Measurements from ENCODE around the gene SYNGR4.

The SYNGR4 gene

DNA sequence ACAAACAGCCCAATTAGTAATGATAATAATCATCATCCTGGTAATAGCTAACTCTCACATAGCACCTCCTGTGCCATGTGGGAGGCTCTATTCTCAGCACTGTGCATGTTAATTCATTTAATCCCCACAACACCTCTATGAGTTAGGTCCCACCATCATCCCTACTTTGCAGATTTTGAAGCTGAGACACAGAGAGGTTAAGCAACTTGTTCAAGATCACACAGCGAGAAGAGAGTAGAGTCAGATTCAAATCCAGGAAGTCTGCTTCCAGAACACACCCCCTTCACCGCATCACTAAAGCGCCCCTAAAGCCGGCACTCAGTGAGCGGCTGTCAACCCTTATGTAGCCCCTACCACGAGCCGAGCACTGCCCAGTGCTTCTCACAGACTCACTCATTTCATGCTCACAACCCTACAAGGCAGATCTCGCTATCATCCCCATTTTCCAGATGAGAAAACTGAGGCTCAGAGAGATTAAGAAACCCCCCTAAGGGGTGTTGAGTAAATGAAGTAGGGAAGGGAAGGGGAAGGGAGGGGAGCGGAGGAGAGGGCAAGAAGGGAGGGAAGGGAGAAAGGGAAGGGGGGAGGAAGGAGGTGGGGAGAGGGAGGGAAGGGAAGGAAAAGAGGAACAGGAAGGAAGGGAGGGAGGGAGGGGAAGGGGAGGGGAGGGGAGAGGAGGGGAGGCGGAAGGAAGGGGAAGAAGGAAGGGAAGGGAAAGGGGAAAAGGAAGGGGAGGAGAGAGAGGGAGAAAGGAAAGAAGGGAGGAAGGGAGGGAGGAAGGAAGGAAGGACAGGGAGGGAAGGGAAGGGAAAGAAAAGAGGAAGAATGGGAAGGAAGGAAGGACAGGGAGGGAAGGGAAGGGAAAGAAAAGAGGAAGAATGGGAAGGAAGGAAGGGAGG, 22.4 kb upstream of the SYNGR4 start:
- no peak for DNase-seq

DNA sequence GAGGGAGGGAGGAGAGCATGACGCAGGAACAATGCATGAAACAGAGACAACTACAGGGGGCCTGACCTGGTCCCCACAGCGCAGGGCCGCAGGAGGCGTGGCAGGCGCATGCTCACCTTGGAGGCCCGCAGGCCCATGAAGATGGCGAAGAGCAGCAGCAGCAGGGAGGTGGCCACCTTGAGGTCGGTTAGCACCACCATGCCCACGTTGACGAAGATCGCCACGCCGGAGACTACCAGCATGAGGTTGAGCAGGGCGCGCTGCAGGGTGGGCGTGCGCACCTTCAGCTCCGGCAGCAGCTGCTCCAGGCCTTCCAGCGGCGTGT, 21.8 kb upstream of the SYNGR4 start:
- DNase-seq, result no peak

DNA sequence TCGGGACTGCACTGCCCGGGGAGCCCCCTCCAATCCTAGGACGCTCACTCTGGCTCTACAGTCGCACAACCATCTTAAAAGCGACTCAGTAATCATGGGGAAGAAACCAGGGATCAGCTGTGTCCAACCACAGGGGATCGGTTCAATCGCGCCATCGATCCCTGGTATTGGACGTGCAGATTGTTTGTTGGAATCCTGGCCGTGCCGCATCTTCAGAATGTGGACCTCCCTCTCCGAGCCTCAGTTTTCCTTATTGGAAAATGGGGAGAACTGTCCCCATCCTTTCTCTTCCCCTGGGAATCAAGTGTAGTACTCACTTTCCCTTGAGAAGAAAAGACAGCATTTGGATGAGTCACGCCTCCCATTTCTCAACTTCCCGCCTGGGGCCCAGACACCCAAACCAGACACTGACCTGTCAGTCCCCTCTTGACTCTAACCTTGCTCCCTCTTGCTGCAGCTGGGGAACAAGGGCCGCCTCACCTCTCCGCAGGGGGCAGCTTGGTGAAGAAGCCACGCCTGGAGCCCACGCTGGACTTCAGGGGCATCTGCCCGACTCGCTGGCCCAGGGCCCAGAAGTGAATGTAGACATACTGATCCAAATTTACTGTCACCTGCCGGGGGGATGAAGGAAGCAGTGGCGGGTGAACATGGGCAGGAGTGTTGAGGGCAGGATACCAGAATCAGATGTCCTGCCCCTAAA, 21.2 kb upstream of the SYNGR4 start:
- DNase-seq, result no peak

DNA sequence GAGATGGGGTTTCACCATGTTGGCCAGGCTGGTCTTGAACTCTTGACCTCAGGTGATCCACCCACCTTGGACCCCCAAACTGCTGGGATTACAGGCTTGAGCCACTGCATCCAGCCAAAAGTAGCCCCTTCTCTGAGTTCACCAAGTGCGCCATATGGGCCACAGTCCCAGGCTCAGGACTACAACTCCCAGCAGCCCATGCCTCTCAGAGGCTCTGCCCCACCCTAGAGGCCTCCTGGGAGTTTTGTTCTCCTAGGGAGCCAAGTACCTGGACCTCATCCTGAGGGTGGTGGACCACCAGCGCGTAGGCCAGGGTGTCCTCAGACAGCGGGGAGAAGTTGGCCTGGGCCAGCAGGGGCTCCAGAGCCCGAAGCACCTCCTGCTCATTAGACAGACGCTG, 19.3 kb upstream of the SYNGR4 start:
- DNase-seq, result no peak

DNA sequence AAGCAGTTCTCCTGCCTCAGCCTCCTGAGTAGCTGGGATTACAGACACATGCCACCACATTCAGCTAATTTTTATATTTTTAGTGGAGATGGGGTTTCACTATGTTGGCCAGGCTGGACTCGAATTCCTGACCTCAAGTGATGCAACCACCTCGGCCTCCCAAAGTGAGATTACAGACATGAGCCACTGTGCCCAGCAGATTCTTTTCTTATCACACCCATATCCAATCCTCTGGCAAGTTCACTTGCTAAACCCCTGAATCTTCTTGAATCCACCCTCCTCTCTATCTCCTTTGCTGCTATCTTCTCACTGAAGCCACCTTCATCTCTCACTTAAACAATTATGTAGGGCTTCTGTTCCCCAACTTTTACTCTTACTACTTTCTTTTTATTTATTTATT, 18.0 kb upstream of the SYNGR4 start:
- DNase-seq, result no peak

DNA sequence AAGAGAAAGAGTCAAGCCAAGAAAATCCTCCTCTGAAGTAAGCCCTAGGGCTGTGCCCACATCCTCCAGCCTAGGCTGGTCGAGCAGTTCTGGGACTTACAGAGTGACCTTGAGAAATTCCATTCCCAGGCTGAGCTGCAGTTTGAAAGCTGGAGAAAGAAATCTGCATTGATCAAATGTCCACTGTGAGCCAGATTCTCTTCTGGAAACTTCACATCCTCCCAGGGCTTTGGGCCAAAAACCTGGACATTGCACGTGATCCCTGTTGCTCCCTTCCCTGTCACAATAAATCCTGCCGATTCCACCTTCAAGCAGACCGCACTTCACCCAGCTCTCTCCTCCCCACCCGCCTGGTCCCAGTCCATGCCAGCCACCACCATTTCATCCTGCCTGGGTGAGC, 16.1 kb upstream of the SYNGR4 start:
- no peak for DNase-seq

DNA sequence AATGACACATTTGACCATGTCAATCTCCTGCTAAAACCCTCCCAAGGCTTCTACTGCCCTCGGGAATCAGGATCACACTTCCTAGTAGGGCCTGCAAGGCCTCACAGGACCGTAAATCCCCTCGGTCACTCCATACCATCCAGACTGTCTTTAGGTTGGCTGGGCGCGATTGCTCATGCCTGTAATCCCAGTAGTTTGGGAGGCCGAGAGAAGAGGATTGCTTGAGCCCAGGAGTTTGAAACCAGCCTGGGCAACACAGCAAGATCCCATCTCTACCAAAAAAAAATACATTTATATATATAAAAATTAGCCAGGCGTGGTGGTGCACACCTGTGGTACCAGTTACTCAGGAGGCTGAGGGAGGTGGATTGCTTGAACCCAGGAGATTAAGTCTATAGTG, 15.4 kb upstream of the SYNGR4 start:
- DNase-seq, result no peak

DNA sequence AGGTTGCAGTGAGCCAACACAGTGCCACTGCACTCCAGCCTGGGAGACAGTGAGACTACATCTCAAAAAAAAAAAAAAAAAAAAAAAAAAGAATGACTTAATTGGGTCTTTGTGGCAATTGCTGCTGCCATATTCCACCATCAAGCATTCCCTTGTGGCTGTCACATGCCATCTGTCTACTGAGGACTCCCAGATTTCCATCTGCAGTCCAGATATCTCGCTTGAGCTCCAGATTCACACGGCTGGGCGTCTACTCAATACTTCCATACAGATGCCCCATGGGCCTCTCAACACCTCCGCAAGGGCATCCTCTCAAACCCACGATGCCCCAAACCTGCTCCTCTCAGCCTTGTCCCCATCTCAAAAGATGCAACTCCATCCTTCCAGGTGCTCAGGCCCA, 13.3 kb upstream of the SYNGR4 start:
- no peak for DNase-seq

DNA sequence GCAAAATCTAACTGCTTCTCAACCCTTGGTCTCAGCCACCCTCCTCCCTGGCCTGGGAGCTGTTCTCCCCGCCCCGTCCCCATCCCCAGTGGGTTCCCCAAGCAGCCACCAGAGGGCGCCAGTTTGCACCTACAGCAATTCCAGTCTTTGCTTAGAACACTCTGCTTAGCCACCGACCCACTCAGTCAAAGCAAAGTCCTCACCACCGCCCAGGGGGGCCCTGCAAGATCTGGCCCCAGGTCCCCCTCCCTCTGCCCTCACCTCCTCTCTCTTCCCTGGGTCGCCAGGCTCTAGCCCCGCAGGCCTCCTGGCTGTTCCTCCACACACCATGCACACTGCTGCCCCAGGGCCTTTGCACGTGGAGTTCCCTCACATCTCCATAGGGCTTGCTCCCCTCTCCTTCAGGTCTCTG, 12.8 kb upstream of the SYNGR4 start:
- DNase-seq, result peak; percentile 69

DNA sequence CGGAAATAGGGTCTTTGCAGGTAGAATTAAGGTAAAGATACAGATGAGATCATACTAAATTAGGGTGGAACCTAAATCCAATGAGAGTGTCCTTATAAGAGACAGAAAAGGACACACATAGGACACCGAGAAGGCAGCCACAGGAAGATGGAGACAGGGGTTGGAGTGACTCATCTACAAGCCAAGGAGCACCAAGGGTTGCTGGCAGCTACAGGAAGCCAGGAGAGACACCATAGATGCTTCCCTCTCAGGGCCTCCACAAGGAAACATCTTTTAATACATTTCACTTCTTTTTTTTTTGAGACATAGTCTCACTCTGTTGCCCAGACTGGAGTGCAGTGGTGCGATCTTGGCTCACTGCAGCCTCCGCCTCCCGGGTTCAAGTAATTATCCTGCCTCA, 10.5 kb upstream of the SYNGR4 start:
- DNase-seq, result no peak

DNA sequence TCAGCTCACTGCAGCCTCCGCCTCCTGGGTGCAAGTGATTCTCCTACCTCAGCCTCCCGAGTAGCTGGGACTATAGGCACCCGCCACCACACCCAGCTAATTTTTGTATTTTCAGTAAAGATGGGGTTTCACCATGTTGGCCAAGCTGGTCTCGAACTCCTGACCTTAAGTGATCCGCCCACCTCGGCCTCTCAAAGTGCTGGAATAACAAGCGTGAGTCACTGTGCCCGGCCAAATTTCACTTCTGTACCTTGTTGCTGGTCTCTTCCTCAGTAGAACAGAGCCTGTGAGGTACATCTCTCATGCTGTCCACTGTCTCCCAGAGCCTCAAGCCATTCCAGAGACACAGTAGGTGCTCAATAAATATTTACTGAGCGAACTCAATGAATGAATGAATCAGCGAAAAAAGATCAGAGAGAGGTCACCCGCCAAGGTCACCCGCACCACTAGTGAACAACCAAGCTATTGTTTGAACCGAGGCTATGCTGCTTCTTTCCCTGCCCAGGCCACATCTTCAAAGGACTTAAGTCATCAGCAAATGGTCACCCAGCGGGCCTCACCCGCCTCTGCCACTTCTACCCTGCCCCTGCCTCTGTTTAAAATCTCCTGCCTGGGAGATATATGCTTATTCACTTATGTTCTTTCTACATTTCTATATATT, 9.7 kb upstream of the SYNGR4 start:
- DNase-seq, result no peak

DNA sequence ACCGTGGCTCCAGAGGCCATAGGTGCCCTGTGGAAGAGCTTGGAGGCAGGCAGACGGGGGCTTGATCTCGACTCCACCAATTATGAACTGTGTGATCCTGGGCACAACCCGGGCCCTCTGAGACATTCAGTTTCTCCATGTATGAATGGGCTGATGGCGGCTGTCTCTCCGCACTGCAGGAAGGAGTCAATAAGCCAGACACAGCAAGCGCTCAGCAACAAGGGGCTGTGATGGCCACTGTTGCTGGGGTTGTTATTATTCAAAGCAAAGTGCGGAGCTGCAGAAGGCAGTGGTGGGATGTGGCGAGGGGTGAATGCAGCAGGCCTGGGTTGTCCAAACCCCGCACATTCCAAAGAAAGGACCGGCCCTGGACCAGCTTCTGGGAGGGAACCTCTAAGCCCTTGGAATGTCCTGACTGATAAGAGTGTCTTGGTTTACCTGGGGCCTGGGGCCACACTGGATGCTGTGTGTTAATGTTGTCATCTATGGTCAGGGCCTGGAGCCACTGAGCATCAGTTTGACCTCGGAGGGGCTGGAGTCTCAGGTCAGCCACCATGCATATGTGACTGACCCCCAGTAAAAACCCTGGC, 8.7 kb upstream of the SYNGR4 start:
- no peak for DNase-seq

DNA sequence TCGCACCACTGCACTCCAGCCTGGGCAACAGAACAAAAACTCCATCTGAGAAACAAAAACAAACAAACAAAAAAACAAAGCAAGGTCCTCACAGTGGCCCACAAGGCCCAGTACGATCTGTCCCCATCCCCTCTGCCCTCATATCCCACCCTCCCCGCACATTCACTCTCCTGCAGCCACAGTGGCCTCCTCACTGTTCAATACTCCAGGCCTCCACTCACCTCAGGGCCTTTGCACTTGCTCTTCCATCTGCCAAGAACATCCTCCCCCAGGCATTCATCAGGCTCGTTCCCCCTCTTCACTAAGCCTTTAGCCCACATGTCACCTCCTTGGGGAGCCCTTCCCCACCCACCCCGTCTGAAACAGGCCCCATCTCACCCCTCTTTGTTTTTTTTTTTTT, 5.0 kb upstream of the SYNGR4 start:
- no peak for DNase-seq

DNA sequence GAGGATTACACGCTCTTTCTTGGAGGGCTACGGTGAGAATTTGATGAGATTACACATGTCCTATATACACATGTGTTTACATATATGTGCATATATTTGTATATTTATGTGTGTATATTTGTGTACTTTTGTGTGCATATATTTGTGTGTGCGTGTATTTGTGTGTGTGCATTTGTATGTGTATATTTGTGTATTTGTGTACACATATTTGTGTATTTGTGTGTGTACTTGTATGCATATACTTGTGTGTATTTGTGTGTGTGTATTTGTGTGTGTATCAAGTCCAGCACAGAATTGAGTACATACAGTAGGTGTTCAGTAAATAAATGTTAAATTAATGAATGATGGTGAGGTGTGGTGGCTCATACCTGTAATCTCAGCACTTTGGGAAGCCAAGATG, 2.3 kb upstream of the SYNGR4 start:
- no peak for DNase-seq

DNA sequence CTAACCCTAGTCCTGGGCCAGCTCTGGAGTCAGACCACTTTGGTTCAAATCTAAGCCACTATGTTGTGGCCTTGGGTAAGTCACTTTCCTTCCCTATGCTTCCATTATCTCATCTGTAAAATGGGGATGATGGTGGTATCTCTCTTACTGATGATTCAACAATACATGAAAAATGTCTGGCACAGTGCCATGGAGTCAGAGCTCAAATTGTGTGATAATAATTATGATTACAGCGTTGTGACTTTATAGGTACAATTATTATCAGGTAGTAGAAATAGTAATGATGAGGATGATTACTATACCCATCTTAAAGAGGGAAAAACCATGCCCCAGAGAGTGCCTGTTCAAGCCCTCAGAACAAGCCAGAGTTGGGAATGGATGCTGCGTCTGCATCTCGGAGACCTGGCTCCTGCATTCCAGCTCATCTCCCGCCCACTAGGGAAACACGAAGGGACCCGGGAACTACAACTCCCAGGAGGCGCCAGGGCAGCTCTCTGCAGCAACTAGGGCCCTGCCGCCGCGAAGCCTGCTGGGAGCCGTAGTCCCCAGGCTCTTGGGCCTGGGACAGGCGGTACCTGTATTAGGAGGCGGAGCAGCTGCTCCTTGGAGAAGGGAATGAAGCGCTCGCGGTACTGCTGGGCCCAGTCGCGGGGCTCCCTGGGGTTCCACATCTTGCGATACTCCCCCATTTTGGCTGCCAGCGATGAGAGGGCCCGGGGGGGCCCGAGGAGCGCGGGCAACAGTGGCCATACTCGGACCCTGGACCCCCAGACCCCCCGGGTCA, 1.3 kb upstream of the SYNGR4 start:
- DNase-seq, result peak; percentile 87

DNA sequence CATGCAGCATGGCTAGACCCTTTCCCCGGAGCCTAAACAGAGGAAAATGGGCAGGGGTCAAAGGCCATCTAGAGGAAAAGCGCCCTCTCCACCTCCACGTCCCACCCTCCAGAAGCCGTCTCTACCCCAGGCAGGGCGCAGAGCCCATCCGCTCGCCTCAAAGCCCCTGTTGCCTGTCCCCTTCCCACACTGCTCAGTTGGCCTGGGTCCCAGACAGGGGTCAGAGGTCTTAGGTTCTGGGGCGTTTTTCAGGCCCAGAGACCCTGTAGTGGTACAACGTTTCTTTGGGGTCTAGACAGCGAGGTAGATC, 712 bp upstream of the SYNGR4 start:
- DNase-seq, result no peak

DNA sequence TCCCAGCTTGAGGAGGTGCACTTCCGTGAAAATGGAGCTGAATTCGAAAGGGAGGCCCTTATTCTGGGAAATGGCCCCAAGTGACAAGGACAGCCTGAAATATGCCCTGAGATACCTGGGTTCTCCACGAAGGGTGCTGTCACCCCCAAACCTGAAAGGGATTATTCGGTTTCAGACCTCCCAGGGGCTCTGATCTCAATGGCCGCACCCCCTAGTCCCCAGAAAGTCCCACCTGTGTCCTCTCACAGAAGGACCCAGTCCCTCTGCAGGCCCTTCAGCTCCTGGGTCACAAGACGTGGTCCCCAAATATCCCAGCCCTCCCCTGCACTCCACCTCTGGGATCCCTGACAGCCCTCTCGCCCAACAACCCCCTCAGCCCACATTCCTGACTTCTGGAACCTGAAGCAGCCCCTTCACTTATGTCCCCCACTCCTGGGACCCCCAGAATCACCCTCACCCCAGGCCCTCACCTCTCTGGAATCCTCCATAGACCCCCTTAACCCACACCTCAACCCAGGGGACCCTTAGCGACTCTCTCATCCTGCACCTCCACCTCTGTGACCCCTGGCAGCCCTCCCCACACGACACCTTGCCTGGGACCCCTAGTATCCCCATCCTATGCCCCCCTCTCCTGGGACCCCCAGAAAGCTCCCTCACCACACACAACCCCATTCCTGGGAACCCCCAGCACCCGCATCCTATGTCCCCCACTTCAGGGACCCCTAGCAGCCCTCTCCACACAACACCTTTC, 606 bp downstream of the SYNGR4 start:
- no peak for DNase-seq

DNA sequence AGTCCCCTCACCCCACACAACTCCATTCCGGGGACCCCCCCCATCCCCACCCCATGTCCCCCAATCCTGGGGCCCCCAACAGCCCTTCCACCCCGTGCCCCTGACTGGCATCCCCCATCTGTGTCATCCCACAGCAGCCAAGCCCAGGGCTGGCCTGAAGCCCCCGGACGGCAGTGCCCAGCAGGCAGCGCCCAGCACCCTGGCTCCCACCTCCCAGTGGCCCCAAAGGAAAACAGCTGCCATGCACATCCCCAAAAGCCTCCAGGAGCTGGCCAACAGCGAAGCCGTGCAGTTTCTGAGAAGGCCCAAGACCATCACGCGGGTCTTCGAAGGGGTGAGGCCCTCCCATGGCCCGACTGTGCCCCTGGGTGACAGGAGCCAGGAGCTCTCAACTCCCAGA, 1.4 kb downstream of the SYNGR4 start:
- DNase-seq, result no peak

DNA sequence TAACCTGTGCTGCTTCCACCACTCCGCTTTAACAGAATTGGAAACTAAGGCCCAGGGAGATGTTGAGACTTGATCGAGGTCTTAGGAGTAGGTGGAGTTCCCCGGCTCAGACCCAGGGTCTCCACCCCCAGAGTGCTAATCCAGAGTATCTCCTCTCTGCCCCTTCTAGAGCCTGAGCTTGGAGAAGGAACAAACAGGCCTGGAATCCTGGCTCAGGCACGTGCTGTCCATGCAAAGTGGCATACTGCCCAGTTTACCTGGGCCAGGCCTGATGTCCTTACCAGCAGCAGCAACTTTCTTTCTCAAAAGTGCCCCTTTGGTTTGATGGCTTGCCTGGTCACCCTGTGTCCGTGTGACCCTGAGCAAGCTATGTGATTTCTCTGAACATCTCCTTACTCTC, 3.7 kb downstream of the SYNGR4 start:
- no peak for DNase-seq

DNA sequence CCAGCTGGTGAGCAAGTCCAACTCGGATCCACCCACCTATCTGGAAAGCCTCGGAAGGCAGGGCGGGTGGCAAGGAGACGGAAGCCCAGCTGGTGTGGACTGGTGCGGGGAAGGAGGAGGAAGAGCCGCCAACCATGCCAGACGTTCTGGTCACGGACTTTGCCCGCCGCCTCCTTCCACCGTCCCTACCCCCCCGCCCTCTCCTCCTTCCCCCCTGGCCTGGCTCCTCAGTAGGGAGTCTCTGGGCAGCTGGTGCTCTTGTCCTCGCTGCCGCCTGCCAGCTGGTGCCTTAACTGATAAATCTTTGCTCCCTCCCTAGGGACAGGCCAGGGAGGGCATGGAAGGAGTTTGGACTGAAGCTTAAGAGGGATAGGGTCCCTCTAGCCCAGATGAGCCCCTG, 4.8 kb downstream of the SYNGR4 start:
- no peak for DNase-seq

DNA sequence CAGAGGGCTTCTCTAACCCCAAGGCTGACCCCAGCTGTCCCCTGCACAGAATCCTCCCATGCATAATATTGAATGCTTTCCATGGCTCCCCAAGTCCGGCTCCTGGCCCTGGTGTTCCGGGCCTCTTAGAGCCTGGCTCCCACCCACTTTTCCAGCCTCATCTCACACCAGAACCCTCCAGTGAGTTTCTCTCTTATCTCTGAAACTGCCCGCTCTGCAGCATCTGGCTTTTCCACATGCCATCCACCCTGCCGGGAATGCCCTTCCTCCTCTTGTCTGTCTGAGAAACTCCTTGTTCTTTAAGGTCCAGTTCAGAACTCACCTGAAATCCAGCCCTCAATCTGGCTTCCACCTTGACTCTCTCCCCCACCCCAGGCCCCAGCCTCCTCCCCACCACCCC, 6.8 kb downstream of the SYNGR4 start:
- no peak for DNase-seq

DNA sequence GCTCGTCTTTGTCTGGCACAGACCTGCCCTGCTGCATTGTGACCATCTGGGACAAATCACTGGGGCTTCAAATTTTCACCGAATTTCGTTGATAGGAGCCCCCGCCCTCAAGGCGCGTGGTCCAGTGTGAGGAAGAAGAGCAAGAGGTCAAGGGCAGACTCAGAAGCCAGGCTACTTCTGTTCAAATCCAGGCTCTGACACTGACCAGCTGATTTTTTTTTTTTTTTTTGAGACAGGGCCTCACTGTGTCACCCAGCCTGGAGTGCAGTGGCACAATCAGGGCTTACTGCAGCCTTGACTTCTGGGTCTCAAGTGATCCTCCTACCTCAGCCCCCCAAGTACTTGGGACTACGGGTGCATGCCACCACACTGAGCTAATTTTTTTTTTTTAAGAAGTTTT, 7.2 kb downstream of the SYNGR4 start:
- DNase-seq, result no peak

Measured in effector CD4-positive, alpha-beta T cell (primary cell).